GM12891 (cell line): ENCODE results near the gene TOMM34.

Source experiments
- POLR2A ChIP-seq: IDR thresholded peaks from 2 replicates; pipeline ENCODE4 v1.6.1; 2011; ENCODE audit warnings: low read depth, low read length, control low read depth
- POLR2AphosphoS5 ChIP-seq: IDR thresholded peaks from 2 replicates; pipeline ENCODE4 v1.6.1; 2011; ENCODE audit warnings: low read depth, low read length, control low read depth
- TAF1 ChIP-seq: IDR thresholded peaks from 2 replicates; pipeline ENCODE4 v1.6.1; 2011; ENCODE audit warnings: low read depth, low read length, control low read depth

- TF ChIP-seq POLR2AphosphoS5, result no peak
- no peak for TF ChIP-seq POLR2A
- no peak for TF ChIP-seq TAF1
These were observed 7.5 kb downstream of the TOMM34 start for GRCh38 chr20:44952731-44953130.
